ENCODE data around the gene L3MBTL3.

Gene L3MBTL3

DNA sequence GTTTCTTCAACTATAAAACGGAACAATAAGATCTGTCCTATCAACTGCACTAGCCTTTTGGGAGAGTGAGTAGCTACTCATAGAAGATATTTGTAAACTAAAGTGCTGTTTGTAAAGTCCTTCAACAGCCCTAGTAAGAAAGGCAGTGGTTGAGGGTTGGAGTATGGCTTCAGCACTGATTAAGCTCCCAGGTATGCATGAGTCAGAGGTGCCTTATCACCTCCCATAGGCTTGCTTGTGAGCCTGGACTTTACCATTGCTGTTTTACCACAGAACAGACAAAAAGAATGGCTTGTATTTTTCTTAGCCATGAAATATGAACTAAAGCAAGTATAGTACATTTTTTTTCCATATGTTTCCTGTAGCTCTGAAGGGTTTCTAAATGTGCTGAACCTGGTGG, 160.3 kb downstream of the L3MBTL3 start:
- H3K27ac ChIP-seq (ENCODE audit: low read depth, low read length, severe bottlenecking), result peak overlapping the region; percentile 87
- no peaks in the 10 kb centered on the region for H3K36me3 ChIP-seq (ENCODE audit: control insufficient read depth, insufficient read depth, low read length)
- H3K4me3 ChIP-seq (ENCODE audit: extremely low read depth, insufficient read depth, low read length, poor library complexity, severe bottlenecking), result no peak overlapping the region
- H3K4me1 ChIP-seq (ENCODE audit: control insufficient read depth, insufficient read depth, low read length, poor library complexity, severe bottlenecking), result no peaks in the 10 kb centered on the region
- no CpG with 5 or more reads among the region's 1 CpG for WGBS, 2 experiments (ENCODE audit: insufficient coverage in 2 of 2)
- no peaks in the 10 kb centered on the region for H3K9me3 ChIP-seq (ENCODE audit: control insufficient read depth, low read length)

- H3K4me1 ChIP-seq (ENCODE audit: control insufficient read depth, insufficient read depth, low read length, poor library complexity, severe bottlenecking), result no peaks in the 10 kb centered on the region
- H3K36me3 ChIP-seq (ENCODE audit: control insufficient read depth, insufficient read depth, low read length), result no peaks in the 10 kb centered on the region
- no peak overlapping the region for H3K4me3 ChIP-seq (ENCODE audit: extremely low read depth, insufficient read depth, low read length, poor library complexity, severe bottlenecking)
- H3K27ac ChIP-seq (ENCODE audit: low read depth, low read length, severe bottlenecking), result no peak overlapping the region
- H3K9me3 ChIP-seq (ENCODE audit: control insufficient read depth, low read length), result no peaks in the 10 kb centered on the region
Observed at GRCh38 chr6:130182466-130182865, 164.1 kb downstream of the L3MBTL3 start.

GRCh38 chr6:130183271-130184222, 165.2 kb downstream of the L3MBTL3 start:
- H3K27ac ChIP-seq (ENCODE audit: low read depth, low read length, severe bottlenecking), result peak overlapping the region; percentile 57
- no peaks in the 10 kb centered on the region for H3K36me3 ChIP-seq (ENCODE audit: control insufficient read depth, insufficient read depth, low read length)
- H3K4me1 ChIP-seq (ENCODE audit: control insufficient read depth, insufficient read depth, low read length, poor library complexity, severe bottlenecking), result no peaks in the 10 kb centered on the region
- no peaks in the 10 kb centered on the region for H3K9me3 ChIP-seq (ENCODE audit: control insufficient read depth, low read length)
- WGBS, 2 experiments (ENCODE audit: insufficient coverage in 2 of 2), result 93 to 94% methylated on average over 6 to 9 of the region's 9 CpGs
- H3K4me3 ChIP-seq (ENCODE audit: extremely low read depth, insufficient read depth, low read length, poor library complexity, severe bottlenecking), result no peak overlapping the region

- no peaks in the 10 kb centered on the region for H3K4me1 ChIP-seq (ENCODE audit: control insufficient read depth, insufficient read depth, low read length, poor library complexity, severe bottlenecking)
- no peaks in the 10 kb centered on the region for H3K9me3 ChIP-seq (ENCODE audit: control insufficient read depth, low read length)
- H3K4me3 ChIP-seq (ENCODE audit: extremely low read depth, insufficient read depth, low read length, poor library complexity, severe bottlenecking), result no peak overlapping the region
- 80 to 86% methylated on average over 1 to 3 of the region's 3 CpGs for WGBS, 2 experiments (ENCODE audit: insufficient coverage in 2 of 2)
- H3K27ac ChIP-seq (ENCODE audit: low read depth, low read length, severe bottlenecking), result no peak overlapping the region
- H3K36me3 ChIP-seq (ENCODE audit: control insufficient read depth, insufficient read depth, low read length), result no peaks in the 10 kb centered on the region
Observed at GRCh38 chr6:130185658-130186057, 167.3 kb downstream of the L3MBTL3 start.

- no peaks in the 10 kb centered on the region for H3K36me3 ChIP-seq (ENCODE audit: control insufficient read depth, insufficient read depth, low read length)
- no peaks in the 10 kb centered on the region for H3K4me1 ChIP-seq (ENCODE audit: control insufficient read depth, insufficient read depth, low read length, poor library complexity, severe bottlenecking)
- H3K27ac ChIP-seq (ENCODE audit: low read depth, low read length, severe bottlenecking), result no peak overlapping the region
- 78 to 92% methylated on average over 1 to 2 of the region's 3 CpGs for WGBS, 2 experiments (ENCODE audit: insufficient coverage in 2 of 2)
- no peak overlapping the region for H3K4me3 ChIP-seq (ENCODE audit: extremely low read depth, insufficient read depth, low read length, poor library complexity, severe bottlenecking)
- no peaks in the 10 kb centered on the region for H3K9me3 ChIP-seq (ENCODE audit: control insufficient read depth, low read length)
Observed at GRCh38 chr6:130187335-130188206, 169.2 kb downstream of the L3MBTL3 start.

DNA sequence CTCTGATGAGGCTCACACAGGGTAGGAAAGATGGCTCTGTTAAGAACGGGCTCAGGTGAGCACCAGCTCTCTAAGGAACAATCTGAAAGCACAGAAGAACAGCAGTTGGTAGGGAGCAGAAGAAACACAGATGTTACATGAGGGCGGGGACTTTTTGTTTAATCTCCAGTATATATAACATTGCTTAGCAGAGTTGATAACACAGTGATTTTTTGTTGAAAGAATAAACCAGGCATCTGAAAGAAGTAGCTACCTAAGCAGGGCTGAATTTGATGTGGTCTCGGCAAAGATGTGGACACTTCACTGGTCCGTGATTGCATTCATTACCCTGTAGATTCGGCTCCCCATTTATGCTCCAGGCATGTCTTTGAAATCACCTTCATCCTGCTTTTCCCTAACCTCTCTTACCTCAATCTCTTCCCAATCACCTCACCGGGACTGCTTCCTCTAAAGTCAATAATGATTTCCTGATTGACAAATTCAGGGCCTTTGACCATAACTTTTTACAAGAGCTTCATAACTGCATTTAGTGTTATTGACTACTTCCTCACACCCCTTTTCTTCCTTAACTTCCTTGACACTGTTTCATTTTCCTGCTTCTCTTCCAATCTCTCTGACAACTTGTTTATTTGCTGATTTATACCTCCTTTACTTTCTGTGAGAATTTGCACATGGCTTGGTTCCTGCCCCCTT, 170.0 kb downstream of the L3MBTL3 start:
- 96% methylated on average over 4 of the region's 6 CpGs for WGBS, 2 experiments (ENCODE audit: insufficient coverage in 2 of 2)
- H3K4me3 ChIP-seq (ENCODE audit: extremely low read depth, insufficient read depth, low read length, poor library complexity, severe bottlenecking), result no peak overlapping the region
- H3K27ac ChIP-seq (ENCODE audit: low read depth, low read length, severe bottlenecking), result no peak overlapping the region
- H3K36me3 ChIP-seq (ENCODE audit: control insufficient read depth, insufficient read depth, low read length), result no peaks in the 10 kb centered on the region
- no peaks in the 10 kb centered on the region for H3K4me1 ChIP-seq (ENCODE audit: control insufficient read depth, insufficient read depth, low read length, poor library complexity, severe bottlenecking)
- H3K9me3 ChIP-seq (ENCODE audit: control insufficient read depth, low read length), result no peaks in the 10 kb centered on the region

- 83 to 96% methylated on average over 4 to 7 of the region's 8 CpGs for WGBS, 2 experiments (ENCODE audit: insufficient coverage in 2 of 2)
- Histone ChIP-seq H3K36me3 (ENCODE audit: control insufficient read depth, insufficient read depth, low read length) (no peaks in the 10 kb centered on the region), H3K9me3 (ENCODE audit: control insufficient read depth, low read length) (no peaks in the 10 kb centered on the region), H3K4me1 (ENCODE audit: control insufficient read depth, insufficient read depth, low read length, poor library complexity, severe bottlenecking) (no peaks in the 10 kb centered on the region), H3K4me3 (ENCODE audit: extremely low read depth, insufficient read depth, low read length, poor library complexity, severe bottlenecking) (no peak overlapping the region), H3K27ac (ENCODE audit: low read depth, low read length, severe bottlenecking) (no peak overlapping the region)
Observed at GRCh38 chr6:130189531-130190397, 171.4 kb downstream of the L3MBTL3 start.
